Measurements from ENCODE around the gene SCD. TPM values are rescaled to one million over a fixed set of nuclear protein-coding genes. Genes with fewer than 3 reads are reported as not detected.

Gene SCD
- total and polyA plus RNA-seq, 9 of the 15 experiments (the other 6 are each of a cell fraction or from before 2014, with no cell fraction given): 114 to 486 (median 188) TPM

DNA sequence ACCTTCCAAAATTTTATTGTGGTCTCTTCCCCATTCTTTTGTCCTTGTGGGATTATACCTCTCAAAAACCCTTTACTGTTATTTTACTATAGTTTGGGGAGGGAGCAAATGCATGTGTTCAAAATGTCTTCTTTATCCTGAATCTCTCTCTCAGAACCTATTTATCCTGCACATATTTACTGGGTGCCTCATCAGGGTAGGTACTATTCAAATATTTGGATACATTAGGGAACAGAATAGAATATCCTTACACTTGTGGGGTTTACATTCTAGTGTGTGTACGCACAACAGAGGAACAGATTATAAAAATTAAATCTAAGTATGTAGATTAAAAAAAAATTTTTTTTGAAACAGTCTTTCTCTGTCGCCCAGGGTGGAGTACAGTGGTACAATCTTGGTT is 48.6 kb downstream of the SCD start (continued):
- TF ChIP-seq, protein P1, sequence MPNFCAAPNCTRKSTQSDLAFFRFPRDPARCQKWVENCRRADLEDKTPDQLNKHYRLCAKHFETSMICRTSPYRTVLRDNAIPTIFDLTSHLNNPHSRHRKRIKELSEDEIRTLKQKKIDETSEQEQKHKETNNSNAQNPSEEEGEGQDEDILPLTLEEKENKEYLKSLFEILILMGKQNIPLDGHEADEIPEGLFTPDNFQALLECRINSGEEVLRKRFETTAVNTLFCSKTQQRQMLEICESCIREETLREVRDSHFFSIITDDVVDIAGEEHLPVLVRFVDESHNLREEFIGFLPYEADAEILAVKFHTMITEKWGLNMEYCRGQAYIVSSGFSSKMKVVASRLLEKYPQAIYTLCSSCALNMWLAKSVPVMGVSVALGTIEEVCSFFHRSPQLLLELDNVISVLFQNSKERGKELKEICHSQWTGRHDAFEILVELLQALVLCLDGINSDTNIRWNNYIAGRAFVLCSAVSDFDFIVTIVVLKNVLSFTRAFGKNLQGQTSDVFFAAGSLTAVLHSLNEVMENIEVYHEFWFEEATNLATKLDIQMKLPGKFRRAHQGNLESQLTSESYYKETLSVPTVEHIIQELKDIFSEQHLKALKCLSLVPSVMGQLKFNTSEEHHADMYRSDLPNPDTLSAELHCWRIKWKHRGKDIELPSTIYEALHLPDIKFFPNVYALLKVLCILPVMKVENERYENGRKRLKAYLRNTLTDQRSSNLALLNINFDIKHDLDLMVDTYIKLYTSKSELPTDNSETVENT (CRISPR knock-in tag; IDR thresholded peaks at IDR 0.05): no peak
- no peak for TF ChIP-seq EZH2 (IDR thresholded peaks at IDR 0.05; ENCODE audit: borderline replicate concordance, low read depth, low read length)
- no peak for TF ChIP-seq ZBTB43 (CRISPR knock-in tag; IDR thresholded peaks at IDR 0.05)
- TF ChIP-seq ZBTB8A (IDR thresholded peaks at IDR 0.05; ENCODE audit: partially characterized antibody): no peak
- TF ChIP-seq BACH1 (tag; IDR thresholded peaks at IDR 0.05): no peak
- TF ChIP-seq, protein P2, sequence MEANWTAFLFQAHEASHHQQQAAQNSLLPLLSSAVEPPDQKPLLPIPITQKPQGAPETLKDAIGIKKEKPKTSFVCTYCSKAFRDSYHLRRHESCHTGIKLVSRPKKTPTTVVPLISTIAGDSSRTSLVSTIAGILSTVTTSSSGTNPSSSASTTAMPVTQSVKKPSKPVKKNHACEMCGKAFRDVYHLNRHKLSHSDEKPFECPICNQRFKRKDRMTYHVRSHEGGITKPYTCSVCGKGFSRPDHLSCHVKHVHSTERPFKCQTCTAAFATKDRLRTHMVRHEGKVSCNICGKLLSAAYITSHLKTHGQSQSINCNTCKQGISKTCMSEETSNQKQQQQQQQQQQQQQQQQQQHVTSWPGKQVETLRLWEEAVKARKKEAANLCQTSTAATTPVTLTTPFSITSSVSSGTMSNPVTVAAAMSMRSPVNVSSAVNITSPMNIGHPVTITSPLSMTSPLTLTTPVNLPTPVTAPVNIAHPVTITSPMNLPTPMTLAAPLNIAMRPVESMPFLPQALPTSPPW (CRISPR knock-in tag; IDR thresholded peaks at IDR 0.05): no peak
- TF ChIP-seq CBX1 (IDR thresholded peaks at IDR 0.05; ENCODE audit: low read depth): no peak
